AG04450 (cell line): ENCODE data around the gene ZDHHC4. TPM values are rescaled to one million over a fixed set of nuclear protein-coding genes. Genes with fewer than 3 reads are reported as not detected.

Experiments
- CTCF ChIA-PET: fragments of 300-600, 350-600 bp; formaldehyde crosslinking; extraction: SDS; loops from one replicate; lab custom pipeline; 2022; ENCODE audit warnings: antibody characterized with exemption, inconsistent platforms; lab: Charles Lee
- POLR2A ChIA-PET: fragments of 350-600 bp; formaldehyde crosslinking; extraction: SDS; loops from one replicate; lab custom pipeline; 2021; ENCODE audit warnings: antibody characterized with exemption, inconsistent platforms; lab: Yijun Ruan, JAX
- DNase-seq: peaks from one replicate; pipeline ENCODE4 v3.0.0-alpha.2; 2011; ENCODE audit warnings: low read depth, low spot score
- H3K27ac ChIP-seq: one replicate; pipeline ENCODE4 v1.5.1; 2012; ENCODE audit warnings: low read depth, low read length, control low read depth
- H3K27me3 ChIP-seq: one replicate; pipeline ENCODE4 v1.6.0; 2012; ENCODE audit warnings: low read length; ENCODE audit not compliant: control insufficient read depth, insufficient read depth
- H3K4me3 ChIP-seq: 2 replicates; pipeline ENCODE4 v1.5.1; 2011; ENCODE audit warnings: mild to moderate bottlenecking, low read depth, low read length, control low read depth
- H3K9me3 ChIP-seq: 2 replicates; pipeline ENCODE4 v1.5.1; 2012; ENCODE audit warnings: low read length; ENCODE audit not compliant: control insufficient read depth, insufficient read depth
- polyA plus RNA-seq: library from polyadenylated mRNA; depleted of rRNA; stranded (reverse); fragments of >200 nt; gene quantifications from 2 replicates; pipeline ENCODE4 v1.2.3, GENCODE V29; 2011
- TF ChIP-seq, protein P1 (sequence below): IDR thresholded peaks from 2 replicates; pipeline ENCODE4 v1.5.1; 2011; ENCODE audit warnings: low read depth, low read length, control low read depth, inconsistent platforms

The ZDHHC4 gene
- polyA plus RNA-seq, 1 experiment = 99.4 TPM

DNA sequence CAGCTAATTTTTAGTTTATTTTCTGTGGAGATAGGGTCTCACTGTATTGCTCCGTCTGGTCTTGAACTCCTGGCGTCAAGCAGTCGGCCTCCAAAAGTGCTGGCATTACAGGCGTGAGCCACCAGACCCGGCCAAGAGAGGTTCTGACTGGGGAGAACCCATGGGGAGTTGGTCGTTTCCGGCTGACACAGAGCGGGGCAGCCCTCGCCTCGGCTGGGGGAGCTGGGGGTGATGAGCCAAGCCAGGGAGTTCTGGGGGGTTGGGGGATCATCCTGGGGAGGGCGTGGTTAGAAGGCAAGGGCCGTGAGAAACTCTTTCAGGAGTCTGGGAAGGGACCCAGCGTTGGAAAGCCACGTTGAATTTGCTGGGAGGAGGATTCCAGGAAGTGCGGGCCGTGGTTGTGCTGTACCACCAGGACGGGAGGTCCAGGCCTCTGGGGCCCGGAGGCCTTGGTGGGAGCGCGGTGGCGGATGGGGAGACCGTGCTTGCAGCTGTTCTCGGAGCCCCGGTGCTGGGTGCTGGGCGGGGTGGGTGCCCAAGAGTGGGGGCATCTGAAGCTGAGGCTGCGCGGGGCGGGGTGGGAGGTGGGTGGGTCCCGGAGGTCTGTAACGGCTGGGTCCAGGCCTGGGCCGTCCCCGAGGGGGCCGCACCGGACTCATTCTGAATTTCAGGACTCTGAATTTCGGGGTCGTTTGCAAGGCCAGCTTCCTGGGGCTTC is 29.8 kb downstream of the ZDHHC4 start:
- ChIA-PET POLR2A (no interaction called here), CTCF (no interaction called here)
- Histone ChIP-seq H3K9me3 (no peaks in the 10 kb centered on the region), H3K4me3 (no peak overlapping the region), H3K27ac (no peak overlapping the region), H3K27me3 (no peaks in the 10 kb centered on the region)
- no peak for DNase-seq
- TF ChIP-seq, protein P1, sequence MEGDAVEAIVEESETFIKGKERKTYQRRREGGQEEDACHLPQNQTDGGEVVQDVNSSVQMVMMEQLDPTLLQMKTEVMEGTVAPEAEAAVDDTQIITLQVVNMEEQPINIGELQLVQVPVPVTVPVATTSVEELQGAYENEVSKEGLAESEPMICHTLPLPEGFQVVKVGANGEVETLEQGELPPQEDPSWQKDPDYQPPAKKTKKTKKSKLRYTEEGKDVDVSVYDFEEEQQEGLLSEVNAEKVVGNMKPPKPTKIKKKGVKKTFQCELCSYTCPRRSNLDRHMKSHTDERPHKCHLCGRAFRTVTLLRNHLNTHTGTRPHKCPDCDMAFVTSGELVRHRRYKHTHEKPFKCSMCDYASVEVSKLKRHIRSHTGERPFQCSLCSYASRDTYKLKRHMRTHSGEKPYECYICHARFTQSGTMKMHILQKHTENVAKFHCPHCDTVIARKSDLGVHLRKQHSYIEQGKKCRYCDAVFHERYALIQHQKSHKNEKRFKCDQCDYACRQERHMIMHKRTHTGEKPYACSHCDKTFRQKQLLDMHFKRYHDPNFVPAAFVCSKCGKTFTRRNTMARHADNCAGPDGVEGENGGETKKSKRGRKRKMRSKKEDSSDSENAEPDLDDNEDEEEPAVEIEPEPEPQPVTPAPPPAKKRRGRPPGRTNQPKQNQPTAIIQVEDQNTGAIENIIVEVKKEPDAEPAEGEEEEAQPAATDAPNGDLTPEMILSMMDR = no peak

DNA sequence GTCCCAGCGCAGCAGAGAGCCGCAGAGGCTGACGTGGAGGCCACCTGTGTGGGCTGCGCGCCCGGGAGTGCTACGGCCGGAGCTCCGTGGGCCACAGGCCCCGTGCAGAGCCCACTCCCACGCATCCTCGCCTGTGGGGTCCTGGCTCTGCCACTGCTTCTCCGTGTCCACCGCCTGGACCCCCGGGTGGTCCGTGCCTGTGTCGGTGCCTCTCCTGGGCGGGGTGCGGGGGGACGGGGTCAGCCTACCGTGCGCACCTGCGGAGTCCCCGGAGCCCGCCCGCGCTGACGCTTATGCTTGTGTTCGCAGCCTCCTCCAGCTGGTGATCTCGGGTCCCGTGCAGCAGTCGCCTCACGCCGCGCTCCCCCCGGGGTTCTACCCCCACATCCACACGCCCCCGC is 30.4 kb downstream of the ZDHHC4 start:
- Histone ChIP-seq H3K27me3 (no peaks in the 10 kb centered on the region), H3K4me3 (no peak overlapping the region), H3K9me3 (no peaks in the 10 kb centered on the region), H3K27ac (no peak overlapping the region)
- CTCF ChIA-PET = no interaction called here
- POLR2A ChIA-PET = no interaction called here
- TF ChIP-seq, protein P1 = no peak
- no peak for DNase-seq

DNA sequence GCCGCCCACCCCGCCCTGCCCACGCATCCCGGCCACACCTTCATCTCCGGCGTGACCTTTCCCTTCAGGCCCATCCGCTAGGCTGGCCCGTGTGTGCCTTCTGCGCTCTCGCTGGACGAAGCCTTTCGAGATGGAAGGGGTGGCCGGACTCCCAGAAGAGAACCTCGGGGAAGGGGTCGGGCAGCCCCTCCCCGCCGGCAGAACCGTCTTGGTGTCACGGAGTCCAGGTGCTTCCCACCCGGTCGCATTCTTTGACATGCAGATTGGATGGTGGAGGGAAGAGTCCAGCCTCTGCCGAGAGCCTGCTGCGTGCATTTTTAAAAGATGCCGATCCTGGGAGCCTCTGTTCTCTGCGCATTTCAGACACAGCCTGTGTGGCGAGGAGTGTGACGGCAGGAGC is 30.8 kb downstream of the ZDHHC4 start:
- ChIA-PET POLR2A (no interaction called here), CTCF (interaction anchor here (1.0 kb wide), 1 partner anchor 18 kb away, joined by 3 read pairs; the partner anchor contains the start of gene INTS15)
- H3K4me3 ChIP-seq = no peak overlapping the region

DNA sequence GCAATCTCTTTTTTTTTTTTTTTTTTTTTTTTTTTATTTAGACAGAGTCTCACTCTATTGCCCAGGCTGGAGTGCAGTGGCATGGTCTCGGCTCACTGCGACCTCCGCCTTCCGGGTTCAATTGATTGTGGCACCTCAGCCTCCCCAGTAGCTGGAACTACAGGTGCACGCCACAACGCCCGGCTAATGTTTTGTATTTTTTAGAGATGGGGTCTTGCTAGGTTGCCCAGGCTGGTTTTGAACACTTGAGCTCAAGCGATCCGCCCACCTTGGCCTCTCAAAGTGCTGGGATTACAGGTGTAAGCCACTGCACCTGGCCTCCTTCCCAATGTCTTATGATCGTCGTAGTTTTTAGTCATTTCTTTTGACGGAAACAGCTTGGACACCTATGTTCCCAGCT is 31.5 kb downstream of the ZDHHC4 start:
- TF ChIP-seq, protein P1 = no peak
- Histone ChIP-seq H3K9me3 (no peaks in the 10 kb centered on the region), H3K27ac (no peak overlapping the region), H3K27me3 (peaks cover 3% of the 10 kb centered on the region), H3K4me3 (no peak overlapping the region)
- DNase-seq = no peak
- CTCF ChIA-PET = interaction anchor here (1.0 kb wide), 1 partner anchor 19 kb away, joined by 3 read pairs; the partner anchor contains the start of gene INTS15
- POLR2A ChIA-PET = no interaction called here

More for the DNA sequence above, 30.8 kb downstream of the ZDHHC4 start:
- TF ChIP-seq, protein P1 = no peak
- DNase-seq = no peak
- Histone ChIP-seq H3K9me3 (no peaks in the 10 kb centered on the region), H3K27me3 (no peaks in the 10 kb centered on the region), H3K27ac (no peak overlapping the region)

DNA sequence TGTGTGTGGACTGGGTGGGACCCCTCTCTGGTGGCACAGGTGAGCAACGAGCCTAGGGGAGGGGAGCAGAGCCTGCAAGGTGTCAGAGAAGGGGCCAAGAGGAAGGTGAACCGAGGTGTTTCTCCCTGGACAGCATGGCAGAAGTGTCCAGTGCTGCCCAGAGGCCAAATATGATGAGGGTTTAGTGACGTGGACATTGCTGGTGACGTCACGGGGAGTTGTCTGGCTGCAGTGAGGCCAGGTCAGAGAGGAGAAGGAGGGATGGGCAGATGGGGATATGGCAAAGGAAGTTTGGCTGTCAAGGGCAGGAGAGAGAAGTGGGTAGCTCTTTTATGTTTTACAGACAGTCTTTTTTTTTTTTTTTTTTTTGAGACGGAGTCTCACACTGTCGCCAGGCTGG is 35.6 kb downstream of the ZDHHC4 start:
- peaks cover 5% of the 10 kb centered on the region; the same call in 1 of the 2 replicates for H3K9me3 ChIP-seq
- POLR2A ChIA-PET = no interaction called here

More for the DNA sequence above, 35.6 kb downstream of the ZDHHC4 start:
- CTCF ChIA-PET = no interaction called here
- peaks cover 14% of the 10 kb centered on the region for H3K27me3 ChIP-seq
- no peak for DNase-seq
- no peak overlapping the region for H3K27ac ChIP-seq
- TF ChIP-seq, protein P1 = no peak
- no peak overlapping the region for H3K4me3 ChIP-seq
